ENCODE data around the gene POU3F1.

Gene POU3F1

DNA sequence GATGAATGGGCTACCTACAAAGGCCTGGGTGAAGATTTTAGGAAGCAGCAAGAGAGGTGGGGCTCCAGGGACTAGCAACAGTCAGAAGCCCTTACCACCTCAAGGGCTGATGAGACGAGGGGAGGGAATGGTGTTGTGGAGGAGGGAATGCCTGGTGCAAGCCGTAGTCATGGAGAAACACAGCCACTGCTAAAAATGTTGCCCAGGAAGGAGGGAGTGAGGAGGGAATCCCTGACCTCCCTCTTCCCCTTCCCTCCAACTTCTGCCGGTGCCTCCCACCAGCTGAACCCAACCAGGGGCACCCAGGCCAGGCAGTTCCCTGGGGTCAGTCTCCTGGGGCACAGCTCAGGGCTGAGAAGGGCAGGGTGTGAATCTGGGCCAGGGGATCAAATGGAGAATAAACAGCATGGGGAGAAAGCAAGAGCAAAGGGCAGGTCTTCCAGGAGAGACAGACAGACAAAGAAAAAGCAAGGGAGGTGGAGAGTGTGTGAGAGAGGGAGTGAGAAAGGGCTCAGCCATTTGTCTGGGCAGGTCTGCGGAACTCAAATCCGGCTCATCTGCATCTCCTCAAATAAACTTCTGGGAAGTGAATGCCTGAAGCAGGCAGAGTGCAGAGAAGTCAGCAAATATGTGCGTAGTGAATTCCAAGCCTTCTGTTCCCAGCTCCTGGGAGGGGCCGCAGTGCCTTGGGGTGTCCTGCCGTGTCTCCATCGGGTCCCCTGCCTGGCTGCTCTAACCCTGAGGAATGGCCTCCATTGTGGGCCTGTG lies 27.1 kb upstream of the POU3F1 start:
- no peak for DNase-seq

DNA sequence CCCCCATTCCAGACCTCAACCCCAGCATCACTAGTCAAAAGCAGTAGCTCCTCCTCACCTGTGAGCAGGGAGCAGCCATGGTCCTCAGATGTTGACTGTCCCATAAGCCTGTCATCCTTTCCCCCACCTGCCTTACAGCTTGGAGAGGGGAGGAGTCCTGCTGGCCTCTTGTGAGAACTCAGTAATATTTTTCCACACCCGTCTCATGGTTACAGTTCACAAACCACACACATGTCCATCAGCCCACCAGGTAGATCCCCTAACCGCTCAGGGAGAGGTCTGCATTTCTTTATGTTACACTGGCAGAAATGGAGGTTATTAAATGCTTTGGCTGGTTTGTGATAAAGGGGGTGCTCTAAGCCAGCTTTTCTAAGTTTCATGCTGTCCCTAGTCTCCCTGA lies 26.3 kb upstream of the POU3F1 start:
- DNase-seq, result no peak

DNA sequence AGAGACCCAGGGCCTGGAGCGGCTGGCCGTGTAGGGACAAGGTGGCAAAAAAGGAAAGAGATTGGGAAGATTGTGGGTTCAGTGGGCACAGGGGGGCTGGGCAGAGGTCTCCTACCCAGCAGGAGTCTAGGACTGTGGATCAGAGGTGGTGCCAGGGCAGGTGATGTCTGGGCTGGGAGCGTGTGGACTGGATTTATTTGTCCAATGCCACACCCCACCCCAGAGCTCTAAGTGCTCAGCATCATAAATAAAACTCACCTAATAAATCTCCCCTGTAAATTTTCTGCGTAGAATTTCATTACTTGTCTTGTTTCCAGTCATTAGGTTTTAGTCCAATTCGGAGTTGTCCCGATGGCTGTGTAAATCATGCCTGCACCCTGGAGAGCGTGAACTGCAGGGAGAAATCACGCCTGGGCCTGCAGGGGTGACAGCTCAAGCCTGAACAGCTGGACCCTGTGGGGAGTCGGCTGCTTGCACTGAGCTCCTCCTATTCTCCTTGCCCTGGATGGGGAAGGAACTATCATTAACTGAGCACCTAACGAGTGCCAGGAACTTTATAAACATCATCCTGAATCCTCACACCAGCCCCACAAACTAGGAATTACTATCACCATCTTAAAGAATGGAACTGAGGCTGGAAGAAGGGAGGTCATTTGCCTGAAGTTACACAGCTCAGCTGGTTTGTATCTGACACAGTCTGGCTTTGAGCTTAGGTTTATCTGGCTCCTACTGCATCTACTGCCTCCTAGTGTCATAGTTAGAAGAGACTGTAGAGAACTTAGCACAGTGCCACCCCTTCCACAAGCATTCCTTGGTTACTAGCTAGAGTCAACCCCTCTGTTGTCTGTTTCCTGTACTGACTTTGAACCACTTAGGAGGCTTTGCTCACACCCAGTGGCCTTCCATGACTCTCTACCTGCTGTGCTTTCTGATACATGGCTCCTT lies 25.0 kb upstream of the POU3F1 start:
- peak; percentile 7 to 55 (median 42) for DNase-seq

DNA sequence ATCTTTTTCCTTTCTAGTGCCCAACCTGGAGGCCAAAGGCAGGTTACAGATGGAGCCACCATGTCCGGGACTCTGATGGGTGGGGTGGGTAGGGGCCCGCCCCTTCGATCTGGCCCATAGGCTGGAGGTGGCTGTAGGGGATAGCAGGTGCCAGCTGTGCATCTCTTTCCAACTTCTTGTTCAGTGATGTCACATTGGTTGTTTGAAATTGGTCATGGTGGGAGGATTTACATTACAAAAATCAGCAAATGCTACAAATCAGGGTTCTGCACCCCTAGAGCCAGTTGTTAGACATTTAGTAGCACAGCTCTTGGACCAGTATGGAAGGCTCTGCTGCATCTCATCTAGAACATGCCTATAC lies 22.4 kb upstream of the POU3F1 start:
- no peak for DNase-seq

DNA sequence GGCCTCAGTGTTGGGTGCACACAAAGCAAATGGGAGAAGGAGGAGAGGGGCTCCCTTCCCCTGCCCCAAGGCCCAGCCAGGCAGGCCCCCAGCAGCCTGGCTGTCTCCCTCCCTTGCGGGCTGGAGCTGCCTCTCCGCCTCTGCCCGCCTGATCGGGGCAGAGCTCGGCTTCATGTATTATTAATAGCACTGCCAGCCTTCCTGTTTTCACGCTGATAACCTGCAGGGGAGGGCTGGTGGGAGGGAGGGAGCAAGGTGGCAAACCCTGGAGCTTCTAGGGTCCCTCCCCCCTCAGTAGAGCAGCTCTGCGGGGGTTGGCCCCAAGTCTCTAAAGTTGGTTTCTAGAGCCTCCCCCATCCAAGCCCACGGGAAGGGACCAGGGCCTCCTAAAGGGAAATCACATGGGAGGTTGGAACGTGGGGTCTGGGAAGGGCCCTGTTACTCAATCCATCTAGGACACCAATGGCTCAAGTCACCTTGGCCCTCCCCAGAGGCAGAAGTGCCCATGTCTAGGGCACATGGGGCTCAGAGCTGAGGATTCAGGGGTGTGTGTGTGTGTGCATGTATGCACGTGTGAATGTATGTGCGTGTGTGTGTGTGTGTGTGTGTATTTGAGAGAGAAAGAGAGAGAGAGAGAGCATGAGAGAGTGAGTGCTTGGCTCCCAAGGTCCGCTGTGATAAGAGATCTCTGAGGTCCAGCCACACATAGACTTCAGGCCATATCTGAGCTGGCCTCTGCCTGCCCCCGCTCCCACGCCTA lies 21.8 kb upstream of the POU3F1 start:
- DNase-seq, result peak in 3 of 4 experiments; percentile 25 to 30 (median 29)

DNA sequence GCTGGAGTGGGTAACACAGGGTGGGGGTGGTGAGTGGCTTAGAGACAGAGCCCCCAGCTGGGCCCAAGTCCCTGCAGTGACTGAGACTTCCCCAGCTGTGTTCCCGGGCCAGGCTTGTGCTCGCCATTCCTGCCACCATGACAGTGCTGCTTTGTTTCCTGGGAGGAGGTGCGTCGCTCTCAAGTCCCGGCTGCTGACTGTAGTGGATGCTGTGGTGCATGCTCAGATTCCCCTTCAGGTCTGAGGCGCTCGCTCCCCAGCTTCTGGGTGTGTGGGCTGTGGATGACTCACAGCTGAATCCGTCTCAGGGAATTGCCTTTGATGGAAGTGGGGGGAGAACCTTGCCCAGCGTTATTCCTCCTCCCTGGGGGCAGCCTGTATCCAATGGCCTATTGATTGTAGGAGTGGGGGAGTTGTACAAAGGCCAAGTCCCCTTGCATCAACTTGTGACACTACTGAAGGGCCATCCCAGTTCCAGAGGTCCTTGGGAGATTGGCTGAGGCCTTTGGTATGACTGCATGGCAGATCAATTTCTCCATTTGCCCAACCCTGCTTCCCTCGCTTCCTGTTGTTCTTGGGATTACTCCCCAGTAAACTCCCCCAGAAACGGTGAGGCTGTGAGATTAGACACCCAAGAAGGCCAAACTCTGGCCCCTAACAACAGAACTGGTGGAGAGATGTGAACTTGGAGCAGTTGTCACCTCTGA lies 17.8 kb upstream of the POU3F1 start:
- DNase-seq, result peak in 2 of 4 experiments; percentile 24 to 26

GRCh38 chr1:38063616-38064015 lies 17.0 kb upstream of the POU3F1 start:
- DNase-seq, result no peak

GRCh38 chr1:38062361-38063288 lies 16.0 kb upstream of the POU3F1 start:
- no peak for DNase-seq

- DNase-seq, result no peak
These were observed 15.3 kb upstream of the POU3F1 start for GRCh38 chr1:38061883-38062328.

DNA sequence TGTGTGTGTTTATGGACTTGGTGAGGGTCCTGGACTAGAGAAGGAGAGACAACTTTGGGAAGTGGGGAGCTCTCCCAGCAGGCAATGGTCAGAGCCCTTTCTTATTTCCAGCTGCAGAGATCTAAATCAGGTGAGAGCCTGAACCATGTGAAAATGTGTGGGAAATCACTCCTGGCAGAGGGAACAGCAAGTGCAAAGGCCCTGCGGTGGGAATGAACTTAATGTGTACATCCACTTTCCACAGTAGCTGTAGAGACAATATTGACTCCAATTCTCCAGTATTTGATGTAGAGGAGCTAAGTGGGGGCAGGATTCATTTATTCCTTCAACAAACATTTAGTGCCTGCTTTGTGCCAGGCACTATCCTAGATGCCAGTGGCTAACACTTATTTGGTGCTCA lies 14.7 kb upstream of the POU3F1 start:
- DNase-seq, result no peak

- DNase-seq, result no peak
These were observed 13.9 kb upstream of the POU3F1 start for GRCh38 chr1:38060498-38060897.

- DNase-seq, result no peak
These were observed 13.2 kb upstream of the POU3F1 start for GRCh38 chr1:38059635-38060250.

- no peak for DNase-seq
These were observed 9.4 kb upstream of the POU3F1 start for GRCh38 chr1:38055965-38056364.

GRCh38 chr1:38055398-38055797 lies 8.8 kb upstream of the POU3F1 start:
- DNase-seq, result no peak

DNA sequence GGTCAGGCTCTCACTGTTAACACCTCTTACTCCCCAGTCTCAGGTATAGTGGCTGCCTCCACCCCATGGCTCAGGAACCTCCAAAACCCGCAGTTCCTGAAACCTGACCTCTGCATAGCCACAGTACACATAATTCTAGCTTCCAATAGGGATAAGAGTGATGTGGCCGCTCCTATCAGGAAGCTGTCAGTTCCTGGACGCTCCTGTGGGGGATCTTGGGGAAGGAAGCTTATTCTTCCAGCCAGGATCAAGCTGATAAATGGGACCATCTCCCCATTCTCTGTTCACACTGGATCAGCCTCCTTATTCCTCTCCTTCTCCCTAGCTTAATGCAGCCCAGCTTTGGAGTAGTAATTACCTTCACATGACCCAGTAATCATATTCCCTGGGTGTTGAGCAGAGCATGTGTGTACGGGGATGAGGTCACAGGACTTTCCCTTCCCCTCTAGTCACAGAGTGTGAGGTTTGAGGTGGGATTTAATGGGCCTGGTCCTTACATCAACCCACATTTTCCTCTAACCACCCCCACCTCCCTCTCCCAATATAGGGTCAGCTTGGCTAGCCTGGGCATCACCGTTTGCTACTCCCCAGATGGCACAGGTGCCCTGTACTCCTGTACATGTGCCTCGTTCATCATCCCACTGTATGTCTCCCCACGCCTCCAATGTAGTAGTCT lies 7.0 kb upstream of the POU3F1 start:
- DNase-seq, result no peak

DNA sequence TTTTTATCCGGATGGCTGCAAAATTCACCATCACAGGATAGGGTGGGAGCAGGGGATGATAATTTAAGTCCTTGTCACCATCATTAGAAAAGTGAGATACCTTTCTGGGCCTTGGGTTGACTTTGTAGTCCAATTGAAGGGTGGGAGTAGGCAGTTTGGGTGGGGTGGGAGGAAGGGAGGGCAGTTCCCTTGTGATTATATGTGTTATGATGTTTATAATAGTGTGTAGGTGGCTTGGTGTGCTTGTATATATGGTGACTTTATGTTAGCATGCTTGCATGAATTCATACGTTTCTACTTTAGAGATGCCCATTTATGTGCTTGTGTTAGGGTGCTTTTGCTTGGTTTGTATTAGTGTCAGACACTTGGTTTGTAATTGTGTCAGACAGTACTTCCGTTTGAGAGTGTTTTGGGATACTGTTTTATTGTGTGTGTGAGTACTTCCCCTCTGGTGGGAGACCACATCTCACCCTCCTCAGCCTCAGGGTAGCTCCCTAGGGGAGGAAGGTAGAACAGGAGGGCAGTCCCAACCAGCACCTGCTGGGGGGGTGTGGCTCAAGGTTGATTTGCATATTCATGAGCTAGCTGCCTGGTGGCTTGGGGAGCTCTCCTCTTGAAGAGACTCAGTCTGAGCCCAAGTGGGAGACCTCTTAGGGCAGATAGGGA lies 6.3 kb upstream of the POU3F1 start:
- no peak for DNase-seq

GRCh38 chr1:38051079-38051543 lies 4.5 kb upstream of the POU3F1 start:
- no peak for DNase-seq

- DNase-seq, result no peak
These were observed 3.9 kb upstream of the POU3F1 start for GRCh38 chr1:38050397-38051078.

Measured in suppressor macrophage (primary cell).